Measurements from ENCODE around the gene MLPH.

Gene MLPH

DNA sequence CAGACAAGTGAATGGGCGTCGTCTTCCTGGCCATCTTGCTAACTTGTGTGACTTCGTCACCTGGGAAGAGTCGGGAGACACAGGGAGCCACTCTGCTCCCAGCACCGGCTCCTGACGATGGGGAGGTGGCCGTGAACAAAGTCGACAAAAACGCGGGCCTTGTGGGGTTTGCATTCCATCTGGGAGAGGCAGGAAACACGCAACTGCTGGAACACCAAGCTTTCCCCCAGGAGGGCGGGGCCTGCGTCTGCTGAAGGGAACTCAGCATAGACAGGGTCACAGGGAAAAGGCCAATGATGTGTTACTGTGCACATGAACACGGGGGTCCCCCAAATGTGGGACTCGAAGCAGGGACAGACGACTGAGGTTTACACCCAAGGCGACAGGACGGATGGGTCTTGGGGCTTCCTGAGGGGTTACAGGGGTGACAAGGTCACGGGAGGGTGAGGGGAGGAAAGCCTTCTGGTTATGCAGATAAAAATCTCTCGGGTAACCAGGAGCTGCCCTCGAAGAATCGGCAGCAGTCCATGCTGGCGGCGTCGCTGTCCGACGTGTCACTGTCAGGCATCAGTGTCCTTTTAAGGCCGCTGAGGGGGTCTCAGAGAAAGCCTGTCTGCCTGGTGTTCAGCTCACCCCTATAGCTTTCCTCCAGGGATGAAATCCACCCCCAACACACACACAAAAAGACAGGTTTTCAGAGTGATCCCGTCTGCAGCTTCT lies 51.1 kb downstream of the MLPH start:
- DNase-seq, result no peak
- H3K18ac ChIP-seq (ENCODE audit: low read length), result no peak overlapping the region
- H3K79me1 ChIP-seq (ENCODE audit: low read length), result no peaks in the 10 kb centered on the region
- no peak overlapping the region for H4K8ac ChIP-seq (ENCODE audit: low read depth, low read length)
- no peak overlapping the region for H3K14ac ChIP-seq (ENCODE audit: low read length)
- WGBS (ENCODE audit: extremely low coverage, insufficient coverage, insufficient read length), result no CpG with 5 or more reads among the region's 29 CpGs
- H3K4ac ChIP-seq (ENCODE audit: low read depth, low read length), result no peak overlapping the region
- H3K36me3 ChIP-seq (ENCODE audit: control insufficient read depth in 1 of 2, insufficient read depth in 2 of 2, low read length in 2 of 2), result no peaks in the 10 kb centered on the region
- H4K12ac ChIP-seq (ENCODE audit: low read depth, low read length), result no peak overlapping the region
- no peaks in the 10 kb centered on the region for H3K4me1 ChIP-seq (ENCODE audit: control insufficient read depth in 1 of 2, insufficient read depth in 2 of 2, low read length in 2 of 2)
- H2BK120ac ChIP-seq (ENCODE audit: insufficient read depth, low read length, poor library complexity), result no peak overlapping the region
- H2AFZ ChIP-seq (ENCODE audit: insufficient read depth, low read length, poor library complexity), result no peak overlapping the region
- H3K27me3 ChIP-seq (ENCODE audit: insufficient read depth, low read length), result no peaks in the 10 kb centered on the region
- no peak overlapping the region for H3K4me3 ChIP-seq (ENCODE audit: low read depth, low read length)
- no peak overlapping the region for H3K4me2 ChIP-seq (ENCODE audit: low read length)
- H3K23ac ChIP-seq (ENCODE audit: low read length), result no peak overlapping the region
- no peaks in the 10 kb centered on the region for H3K79me2 ChIP-seq (ENCODE audit: control insufficient read depth, insufficient read depth, low read length, poor library complexity)
- H2BK5ac ChIP-seq (ENCODE audit: low read depth, low read length, poor library complexity), result no peak overlapping the region
- no peak overlapping the region for H2BK12ac ChIP-seq (ENCODE audit: low read length)
- no peak overlapping the region for H3K27ac ChIP-seq (ENCODE audit: low read depth, low read length)
- no peak overlapping the region for H4K91ac ChIP-seq (ENCODE audit: low read depth, low read length)
- no peak overlapping the region for H2AK5ac ChIP-seq (ENCODE audit: low read length)
- H3K9ac ChIP-seq (ENCODE audit: low read length), result no peak overlapping the region
- H3K9me3 ChIP-seq (ENCODE audit: insufficient read depth, low read depth, low read length), result peaks cover 2% of the 10 kb centered on the region

DNA sequence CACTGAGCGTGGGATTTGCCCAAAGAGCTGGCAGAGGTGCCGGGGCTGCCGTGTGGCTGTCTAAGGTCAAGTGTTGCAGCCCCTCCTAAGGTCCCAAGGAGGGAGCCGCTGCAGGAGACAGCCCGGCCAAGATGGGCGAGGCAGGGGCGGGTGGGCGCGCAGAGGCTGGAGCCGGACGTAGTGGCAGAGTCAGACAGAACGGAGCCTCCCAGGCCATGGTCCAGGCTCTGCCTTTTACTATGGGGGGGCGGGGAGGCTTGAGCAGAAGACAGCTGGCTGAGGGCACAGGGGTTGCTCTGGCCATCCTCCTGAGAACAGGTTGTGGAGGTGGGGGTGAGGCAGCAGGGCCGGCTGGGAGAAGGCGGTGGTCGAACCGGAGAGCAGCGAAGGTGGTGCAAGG lies 51.9 kb downstream of the MLPH start:
- Histone ChIP-seq H3K4ac (ENCODE audit: low read depth, low read length) (no peak overlapping the region), H4K12ac (ENCODE audit: low read depth, low read length) (no peak overlapping the region)

DNA sequence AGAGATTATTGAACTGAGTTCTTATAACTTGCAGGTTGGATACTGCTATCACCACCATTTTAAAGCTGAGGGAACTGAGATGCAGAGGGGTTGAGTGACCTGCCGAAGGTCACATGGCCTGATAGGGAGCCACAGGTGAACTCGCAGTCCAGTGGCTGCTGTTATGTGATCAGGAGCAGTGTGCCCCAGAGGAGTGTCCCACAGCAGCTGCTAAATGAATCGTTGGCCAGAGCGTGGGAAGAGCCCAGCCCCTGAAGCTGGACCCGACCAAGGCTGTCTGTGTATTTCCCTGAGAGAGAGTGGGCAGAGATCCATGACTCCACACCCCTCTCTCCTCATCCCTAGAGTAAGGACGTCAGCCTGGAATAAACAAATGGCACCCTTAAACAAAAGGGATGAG lies 52.6 kb downstream of the MLPH start:
- DNase-seq, result no peak
- Histone ChIP-seq H3K79me2 (ENCODE audit: control insufficient read depth, insufficient read depth, low read length, poor library complexity) (no peaks in the 10 kb centered on the region), H3K9ac (ENCODE audit: low read length) (no peak overlapping the region), H3K23ac (ENCODE audit: low read length) (no peak overlapping the region), H2BK120ac (ENCODE audit: insufficient read depth, low read length, poor library complexity) (no peak overlapping the region), H3K27me3 (ENCODE audit: insufficient read depth, low read length) (no peaks in the 10 kb centered on the region), H4K12ac (ENCODE audit: low read depth, low read length) (no peak overlapping the region), H4K8ac (ENCODE audit: low read depth, low read length) (no peak overlapping the region), H2BK12ac (ENCODE audit: low read length) (no peak overlapping the region), H3K18ac (ENCODE audit: low read length) (no peak overlapping the region), H3K4me3 (ENCODE audit: low read depth, low read length) (no peak overlapping the region), H3K4me2 (ENCODE audit: low read length) (no peak overlapping the region), H3K79me1 (ENCODE audit: low read length) (no peaks in the 10 kb centered on the region), H3K4me1 (ENCODE audit: control insufficient read depth in 1 of 2, insufficient read depth in 2 of 2, low read length in 2 of 2) (no peaks in the 10 kb centered on the region), H3K36me3 (ENCODE audit: control insufficient read depth in 1 of 2, insufficient read depth in 2 of 2, low read length in 2 of 2) (no peaks in the 10 kb centered on the region), H3K4ac (ENCODE audit: low read depth, low read length) (no peak overlapping the region), H2BK5ac (ENCODE audit: low read depth, low read length, poor library complexity) (no peak overlapping the region), H2AK5ac (ENCODE audit: low read length) (no peak overlapping the region), H3K27ac (ENCODE audit: low read depth, low read length) (no peak overlapping the region), H3K9me3 (ENCODE audit: insufficient read depth, low read depth, low read length) (peaks cover 2% of the 10 kb centered on the region), H3K14ac (ENCODE audit: low read length) (no peak overlapping the region), H4K91ac (ENCODE audit: low read depth, low read length) (no peak overlapping the region), H2AFZ (ENCODE audit: insufficient read depth, low read length, poor library complexity) (no peak overlapping the region)
- WGBS (ENCODE audit: extremely low coverage, insufficient coverage, insufficient read length), result no CpG with 5 or more reads among the region's 6 CpGs

More for the DNA sequence above, 51.9 kb downstream of the MLPH start:
- H3K9ac ChIP-seq (ENCODE audit: low read length), result no peak overlapping the region
- no peaks in the 10 kb centered on the region for H3K27me3 ChIP-seq (ENCODE audit: insufficient read depth, low read length)
- H3K18ac ChIP-seq (ENCODE audit: low read length), result no peak overlapping the region
- H3K14ac ChIP-seq (ENCODE audit: low read length), result no peak overlapping the region
- no peak overlapping the region for H2AK5ac ChIP-seq (ENCODE audit: low read length)
- no peaks in the 10 kb centered on the region for H3K36me3 ChIP-seq (ENCODE audit: control insufficient read depth in 1 of 2, insufficient read depth in 2 of 2, low read length in 2 of 2)
- DNase-seq, result no peak
- no CpG with 5 or more reads among the region's 18 CpGs for WGBS (ENCODE audit: extremely low coverage, insufficient coverage, insufficient read length)
- H3K79me1 ChIP-seq (ENCODE audit: low read length), result no peaks in the 10 kb centered on the region
- H3K4me1 ChIP-seq (ENCODE audit: control insufficient read depth in 1 of 2, insufficient read depth in 2 of 2, low read length in 2 of 2), result no peaks in the 10 kb centered on the region
- no peak overlapping the region for H3K23ac ChIP-seq (ENCODE audit: low read length)
- no peak overlapping the region for H2BK5ac ChIP-seq (ENCODE audit: low read depth, low read length, poor library complexity)
- H4K91ac ChIP-seq (ENCODE audit: low read depth, low read length), result no peak overlapping the region
- H3K79me2 ChIP-seq (ENCODE audit: control insufficient read depth, insufficient read depth, low read length, poor library complexity), result no peaks in the 10 kb centered on the region
- H4K8ac ChIP-seq (ENCODE audit: low read depth, low read length), result no peak overlapping the region
- H3K4me3 ChIP-seq (ENCODE audit: low read depth, low read length), result no peak overlapping the region
- H3K4me2 ChIP-seq (ENCODE audit: low read length), result no peak overlapping the region
- no peak overlapping the region for H2BK120ac ChIP-seq (ENCODE audit: insufficient read depth, low read length, poor library complexity)
- H2BK12ac ChIP-seq (ENCODE audit: low read length), result no peak overlapping the region
- H3K9me3 ChIP-seq (ENCODE audit: insufficient read depth, low read depth, low read length), result peaks cover 2% of the 10 kb centered on the region
- no peak overlapping the region for H2AFZ ChIP-seq (ENCODE audit: insufficient read depth, low read length, poor library complexity)
- no peak overlapping the region for H3K27ac ChIP-seq (ENCODE audit: low read depth, low read length)

DNA sequence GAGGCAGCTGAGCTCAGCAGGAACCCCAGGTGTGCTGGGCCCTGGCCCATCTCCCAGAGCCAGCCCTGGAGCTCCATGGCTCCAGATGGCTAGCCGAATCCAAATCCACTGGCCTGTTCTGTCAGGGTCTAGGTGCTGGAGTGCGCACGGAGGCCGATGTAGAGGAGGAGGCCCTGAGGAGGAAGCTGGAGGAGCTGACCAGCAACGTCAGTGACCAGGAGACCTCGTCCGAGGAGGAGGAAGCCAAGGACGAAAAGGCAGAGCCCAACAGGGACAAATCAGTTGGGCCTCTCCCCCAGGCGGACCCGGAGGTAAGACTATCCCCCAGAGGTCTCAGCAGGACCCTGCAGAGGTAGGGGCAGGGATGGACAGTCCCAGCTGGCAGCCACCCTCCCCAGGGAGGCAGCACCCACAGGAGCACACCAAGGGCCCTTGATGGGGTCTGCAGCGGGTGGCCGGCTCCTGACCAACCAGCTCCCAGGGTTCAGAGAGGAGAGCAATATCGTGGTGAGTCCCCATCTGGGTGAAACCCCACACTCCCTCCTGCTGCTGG lies 53.2 kb downstream of the MLPH start:
- WGBS (ENCODE audit: extremely low coverage, insufficient coverage, insufficient read length), result no CpG with 5 or more reads among the region's 13 CpGs
- Histone ChIP-seq H3K4me2 (ENCODE audit: low read length) (no peak overlapping the region), H2BK12ac (ENCODE audit: low read length) (no peak overlapping the region), H2AK5ac (ENCODE audit: low read length) (no peak overlapping the region), H3K14ac (ENCODE audit: low read length) (no peak overlapping the region), H4K91ac (ENCODE audit: low read depth, low read length) (no peak overlapping the region), H3K4me3 (ENCODE audit: low read depth, low read length) (no peak overlapping the region), H3K27me3 (ENCODE audit: insufficient read depth, low read length) (no peaks in the 10 kb centered on the region), H4K12ac (ENCODE audit: low read depth, low read length) (no peak overlapping the region), H3K4me1 (ENCODE audit: control insufficient read depth in 1 of 2, insufficient read depth in 2 of 2, low read length in 2 of 2) (no peaks in the 10 kb centered on the region), H3K79me2 (ENCODE audit: control insufficient read depth, insufficient read depth, low read length, poor library complexity) (no peaks in the 10 kb centered on the region), H3K18ac (ENCODE audit: low read length) (no peak overlapping the region), H2BK5ac (ENCODE audit: low read depth, low read length, poor library complexity) (no peak overlapping the region), H4K8ac (ENCODE audit: low read depth, low read length) (no peak overlapping the region), H2BK120ac (ENCODE audit: insufficient read depth, low read length, poor library complexity) (no peak overlapping the region), H2AFZ (ENCODE audit: insufficient read depth, low read length, poor library complexity) (no peak overlapping the region), H3K23ac (ENCODE audit: low read length) (no peak overlapping the region), H3K36me3 (ENCODE audit: control insufficient read depth in 1 of 2, insufficient read depth in 2 of 2, low read length in 2 of 2) (no peaks in the 10 kb centered on the region), H3K9me3 (ENCODE audit: insufficient read depth, low read depth, low read length) (peaks cover 2% of the 10 kb centered on the region), H3K4ac (ENCODE audit: low read depth, low read length) (no peak overlapping the region), H3K27ac (ENCODE audit: low read depth, low read length) (no peak overlapping the region), H3K9ac (ENCODE audit: low read length) (no peak overlapping the region), H3K79me1 (ENCODE audit: low read length) (no peaks in the 10 kb centered on the region)
- no peak for DNase-seq
